Left cardiac atrium (tissue), 4 donors: ENCODE data around the gene CXCL10. TPM values are rescaled to one million over a fixed set of nuclear protein-coding genes. Genes with fewer than 3 reads are reported as not detected.
"Not testable (repeated sequence)": the region's sequence is repeated elsewhere in the genome, so short reads cannot be mapped to it uniquely, and the experiment has no call there.

Source experiments
- ATAC-seq, 2 donors: fragments of 200-7000 bp; cut with Tn5 transposase; one replicate each; pipeline ENCODE4 v1.9.1; 2020; ENCODE audit warnings: mild to moderate bottlenecking in 2 of 2, moderate library complexity in 2 of 2
- DNase-seq: peaks from one replicate; pipeline ENCODE4 v3.0.0-alpha.2; 2020
- intact Hi-C, 2 donors: fragments of 100-400 bp; cut with DNase I; formaldehyde crosslinking; loops; one replicate each; pipeline versions ENCODE4 v1.14.1 to v1.15.1; 2022 to 2023
- long read RNA-seq: library from polyadenylated mRNA; unstranded; transcript quantifications from one replicate; pipeline ENCODE4 v2.0.0, GENCODE V29; 2021
- total RNA-seq, 2 donors: library from RNA; stranded (reverse); fragmentation: NEBNext Ultra II Directional; extraction: Animal tissue kit (Norgen Biotek cat#: 25700); gene quantifications; one replicate each; pipeline ENCODE4 v1.2.1, GENCODE V29; 2021
- donor health status: DM: no; HTN: yes; CAD: no.
- donor health status: DM: no; HTN: yes; CAD: no; lungs with severe emphysema.
- donor health status: DM: yes; HTN: yes; CAD: no.
- donor health status: Dilated cardiomyopathy.

The CXCL10 gene
- under 1 TPM; 0.27 to 0.76 TPM for total RNA-seq
- long read RNA-seq, result 0 reads

DNA sequence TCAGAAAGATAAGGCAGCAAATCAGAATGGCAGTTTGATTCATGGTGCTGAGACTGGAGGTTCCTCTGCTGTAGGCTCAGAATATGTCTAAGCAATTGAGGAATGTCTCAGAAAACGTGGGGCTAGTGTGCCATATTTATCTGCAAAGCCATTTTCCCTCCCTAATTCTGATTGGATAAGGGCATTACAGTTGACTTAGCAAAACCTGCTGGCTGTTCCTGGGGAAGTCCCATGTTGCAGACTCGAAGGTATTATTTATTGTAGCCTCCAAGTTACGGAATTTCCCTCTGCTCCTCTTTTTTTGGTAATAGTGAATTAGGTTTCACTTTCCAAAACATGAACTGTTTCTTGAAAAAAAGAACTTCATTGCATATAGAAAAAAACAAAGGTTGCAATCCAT, at the start of gene CXCL10:
Gene CXCL10, minus strand, starts transcription at position 109 of the 400 bp plus-strand sequence. Its CDS starts 66 bp downstream, at position 43.
- ATAC-seq (no peak), DNase-seq (no peak)
- intact Hi-C loops, result no loop called here

DNA sequence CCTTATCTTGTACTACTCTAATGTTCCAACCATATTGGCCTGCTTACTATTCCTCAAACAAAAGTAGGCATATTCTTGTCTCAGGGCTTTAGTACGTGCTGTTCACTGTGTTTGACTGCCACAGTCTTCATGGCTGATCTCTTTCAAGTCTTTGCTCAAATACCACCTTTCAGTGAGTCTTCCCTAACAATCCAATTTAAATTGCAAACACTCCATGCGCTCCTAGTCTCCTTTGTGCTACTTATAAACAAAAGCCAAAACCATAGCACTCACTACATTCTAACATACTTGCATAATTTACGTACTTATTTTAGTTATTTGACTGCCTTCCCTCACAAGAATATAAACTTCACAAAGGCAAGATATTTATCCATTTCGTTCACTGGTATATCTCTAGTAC, 49.5 kb upstream of the CXCL10 start:
- DNase-seq, result no peak
- intact Hi-C loops, result no loop called here

DNA sequence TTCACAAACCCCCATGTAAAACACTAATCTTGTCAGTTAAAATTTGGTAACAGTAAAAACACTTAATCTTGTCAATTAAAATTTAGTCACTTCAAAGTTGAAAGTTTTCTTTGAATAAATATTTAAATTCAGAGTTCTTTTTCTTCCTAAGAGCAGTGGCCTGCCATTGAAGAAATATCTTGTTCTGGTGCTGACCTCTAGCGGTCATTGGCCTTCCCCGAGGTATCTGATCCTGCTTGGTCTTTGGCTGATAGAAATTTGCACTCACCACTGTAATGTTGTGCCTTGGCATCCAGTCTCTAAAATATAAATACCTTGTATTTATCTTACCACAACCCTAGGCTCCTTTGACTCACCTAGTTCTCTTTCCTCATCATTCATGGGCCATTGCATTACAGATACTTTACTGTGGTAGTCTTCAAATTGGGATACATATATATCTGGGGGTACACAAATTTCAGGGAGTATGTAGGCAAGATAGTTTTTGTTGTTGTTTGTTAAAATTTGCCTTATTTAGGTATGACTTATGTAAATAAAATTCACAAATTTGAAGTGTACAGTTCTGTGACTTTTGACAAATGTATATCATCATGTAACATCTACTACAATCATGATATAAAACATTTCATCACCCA, 44.5 kb upstream of the CXCL10 start:
- peak; percentile 70 to 85 for ATAC-seq
- intact Hi-C loops, result loop anchor here (2.0 kb wide), 2 partner anchors 71 to 73 kb away; no protein-coding TSS in a partner anchor
- DNase-seq, result peak; percentile 75

More for the DNA sequence above, 49.5 kb upstream of the CXCL10 start:
- no peak for ATAC-seq

DNA sequence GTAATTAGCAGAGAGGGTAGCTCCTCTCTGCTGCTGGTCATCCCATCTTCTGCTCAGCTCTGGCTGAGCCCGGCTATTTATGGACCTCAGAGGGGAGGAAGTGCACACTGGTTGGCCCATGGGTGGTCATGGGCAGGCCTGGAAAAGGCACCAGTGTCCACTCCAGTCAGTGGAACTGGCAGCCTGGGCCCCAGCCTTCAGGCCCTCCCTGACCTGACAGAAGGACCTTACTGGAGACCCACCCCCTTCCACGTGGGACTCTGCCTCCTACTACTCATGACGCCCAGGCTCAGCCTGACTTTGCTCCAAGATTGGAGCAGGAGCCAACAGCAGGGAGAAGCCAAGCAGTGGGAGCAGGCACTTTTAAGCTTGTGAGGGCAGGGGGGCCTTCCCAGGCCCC, 43.2 kb upstream of the CXCL10 start:
- ATAC-seq, result no peak

DNA sequence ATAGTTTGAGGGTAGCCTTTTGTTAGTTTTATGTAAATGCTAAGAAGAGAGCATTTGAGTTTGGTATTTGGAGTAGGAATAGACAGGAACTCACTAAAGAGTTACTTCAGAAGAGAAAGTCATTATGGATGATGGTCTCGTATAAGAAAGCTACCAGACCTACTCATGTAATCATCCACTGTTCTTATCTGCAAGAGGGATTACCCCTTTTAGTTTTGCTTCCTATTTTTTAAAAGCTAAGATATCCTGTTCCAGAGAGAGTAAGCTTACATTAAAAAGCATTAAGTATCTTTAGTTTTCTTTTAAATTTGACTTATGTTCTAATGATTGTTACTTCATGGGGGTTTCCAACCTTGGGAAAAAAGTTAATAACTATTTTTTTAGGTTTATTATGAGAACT, 38.7 kb upstream of the CXCL10 start:
- DNase-seq, result no peak
- intact Hi-C loops, result no loop called here

More for the DNA sequence above, 43.2 kb upstream of the CXCL10 start:
- intact Hi-C loops, result loop anchor here (2.0 kb wide), 2 partner anchors 70 to 72 kb away; no protein-coding TSS in a partner anchor
- no peak for DNase-seq

DNA sequence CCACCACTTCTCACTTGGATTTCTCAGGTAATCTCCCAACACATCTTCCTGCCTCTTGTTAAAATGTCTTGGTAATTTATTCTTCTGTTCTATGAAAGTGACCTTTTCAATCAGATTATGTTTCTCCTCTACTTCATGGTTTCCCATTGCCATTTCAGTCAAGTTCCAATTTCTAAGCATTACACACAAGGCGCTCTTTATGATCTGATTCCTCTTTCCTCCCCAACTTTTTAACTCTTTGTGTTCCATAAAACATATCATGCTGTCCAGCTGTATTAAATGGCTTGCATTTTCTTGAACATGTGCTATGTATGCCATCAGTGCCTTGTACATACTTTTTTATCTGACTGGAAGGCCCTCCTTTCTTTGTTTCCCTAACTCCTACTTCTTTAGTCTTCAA, 38.1 kb upstream of the CXCL10 start:
- no peak for DNase-seq
- intact Hi-C loops, result no loop called here
- no peak for ATAC-seq

More for the DNA sequence above, 38.7 kb upstream of the CXCL10 start:
- ATAC-seq, result no peak

DNA sequence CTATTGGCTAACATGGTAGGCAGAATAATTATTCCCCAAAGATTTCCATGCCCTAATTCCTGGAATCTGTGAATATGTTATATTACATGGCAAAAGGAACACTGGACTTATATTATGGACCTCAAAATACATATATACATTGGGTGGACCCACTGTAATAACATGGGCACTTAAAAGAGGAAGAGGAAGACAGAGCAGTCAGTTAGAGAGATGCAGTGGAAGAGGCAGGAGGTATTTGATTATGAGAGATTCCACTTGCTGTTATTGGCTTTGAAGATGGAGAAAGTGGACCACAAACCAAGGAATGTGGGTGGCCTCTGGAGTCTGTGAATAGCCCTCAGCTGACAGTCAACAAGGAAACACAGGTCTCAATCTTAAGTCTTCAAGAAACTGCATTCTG, 37.2 kb upstream of the CXCL10 start:
- ATAC-seq (no peak), DNase-seq (no peak)
- intact Hi-C loops, result no loop called here

DNA sequence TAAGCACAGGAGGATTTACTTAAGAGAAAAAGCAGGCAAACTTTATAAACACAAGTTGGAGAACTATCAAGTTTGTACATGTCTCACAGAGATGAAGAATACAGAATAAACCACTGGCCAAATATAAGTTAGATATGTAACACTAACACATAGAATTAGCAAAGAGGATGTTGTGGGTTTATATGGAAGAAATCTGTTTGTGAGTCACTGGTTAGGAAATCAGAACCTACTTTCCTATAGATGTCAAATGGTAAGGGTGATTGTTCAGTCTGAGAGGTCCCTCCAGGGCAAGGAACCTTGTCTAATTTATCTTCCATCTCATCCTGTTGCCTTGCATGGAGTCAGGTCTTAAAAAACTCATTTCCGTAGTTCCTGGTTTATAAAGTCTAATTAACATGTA, 36.5 kb upstream of the CXCL10 start:
- DNase-seq (no peak), ATAC-seq (no peak)
- intact Hi-C loops, result no loop called here

DNA sequence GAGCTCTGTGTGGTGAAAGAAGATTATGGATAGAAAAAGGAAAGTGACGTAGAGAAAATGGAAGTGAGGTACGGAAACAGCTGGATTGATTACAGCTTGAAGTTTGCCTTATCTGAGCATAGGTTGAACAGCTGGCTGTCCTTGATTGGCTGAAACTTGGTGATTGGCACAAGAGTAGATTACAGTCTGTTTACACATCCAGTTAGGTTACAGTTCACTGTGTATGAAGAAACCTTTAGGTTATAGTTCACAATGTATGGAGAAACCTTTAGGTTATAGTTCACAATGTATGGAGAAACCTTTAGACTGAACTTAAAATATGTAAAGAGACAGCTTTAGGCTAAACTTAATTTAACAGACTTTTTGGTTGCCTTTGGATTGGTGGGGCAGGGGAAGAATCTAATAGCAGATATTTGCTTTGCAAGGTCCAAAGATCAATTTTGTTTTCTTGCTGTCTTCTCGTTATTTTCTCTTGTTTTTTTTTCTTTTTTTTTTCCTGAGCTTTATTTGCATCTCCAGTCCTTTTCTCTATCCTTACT, 35.7 kb upstream of the CXCL10 start:
- DNase-seq (no peak), ATAC-seq (no peak)
- intact Hi-C loops, result no loop called here

DNA sequence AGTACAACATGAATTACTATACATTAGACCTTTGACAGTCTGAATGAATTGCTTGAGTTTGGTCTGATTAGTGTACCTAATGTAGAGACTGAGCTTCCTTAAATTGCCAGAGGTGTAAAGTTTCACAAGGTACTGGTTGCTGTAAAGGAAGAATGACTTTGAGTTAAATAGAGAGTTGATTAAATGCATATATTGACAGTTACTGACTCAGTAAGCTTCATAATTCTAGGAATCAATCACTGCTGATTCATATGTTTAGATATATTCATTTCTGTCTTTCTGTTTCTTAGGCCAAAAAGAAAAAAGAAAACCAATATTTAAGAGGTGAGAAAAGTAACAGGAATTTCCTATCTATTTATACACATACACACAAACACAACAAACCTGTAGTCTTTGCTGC, 35.0 kb upstream of the CXCL10 start:
- ATAC-seq (no peak), DNase-seq (no peak)
- intact Hi-C loops, result no loop called here

DNA sequence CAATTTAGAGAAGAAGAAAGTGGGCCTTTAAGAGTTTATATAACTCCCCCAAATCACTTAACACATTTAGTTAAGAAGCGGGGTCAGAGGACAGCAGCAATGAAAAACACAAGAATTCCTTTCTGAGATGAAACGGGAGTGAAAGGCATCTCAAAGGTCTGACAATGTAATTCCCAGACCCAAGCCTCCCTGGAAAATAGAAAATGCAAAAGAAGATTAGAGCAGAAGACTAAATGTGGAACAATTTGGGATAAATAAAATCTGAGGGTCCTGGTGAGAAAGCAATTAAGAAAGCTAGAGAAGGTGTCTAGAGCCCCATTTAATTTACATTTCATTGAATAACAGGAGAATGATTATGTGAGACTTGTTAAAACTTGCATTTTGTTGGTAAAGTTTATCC, 32.1 kb upstream of the CXCL10 start:
- intact Hi-C loops, result no loop called here
- no peak for DNase-seq
- ATAC-seq, result no peak

DNA sequence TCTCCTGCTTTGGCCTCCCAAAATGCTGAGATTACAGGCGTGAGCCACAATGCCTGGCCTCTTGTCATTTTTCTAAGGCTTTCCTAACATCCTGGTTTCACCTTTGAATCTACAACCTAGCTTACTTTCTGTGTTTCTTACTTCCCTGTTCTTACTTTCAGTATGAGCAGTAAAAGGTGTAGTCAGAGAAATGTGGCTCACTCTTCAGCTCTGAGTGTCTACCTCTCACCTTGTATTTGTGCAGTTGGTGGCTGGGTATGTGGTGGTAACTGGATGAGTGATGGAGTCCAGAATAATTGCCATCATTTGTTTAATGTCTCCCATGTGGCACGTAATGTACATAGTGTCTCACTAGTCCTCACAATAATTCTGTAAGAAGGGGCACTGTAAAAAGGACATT, 31.7 kb upstream of the CXCL10 start:
- DNase-seq (no peak), ATAC-seq (no peak)
- intact Hi-C loops, result no loop called here

DNA sequence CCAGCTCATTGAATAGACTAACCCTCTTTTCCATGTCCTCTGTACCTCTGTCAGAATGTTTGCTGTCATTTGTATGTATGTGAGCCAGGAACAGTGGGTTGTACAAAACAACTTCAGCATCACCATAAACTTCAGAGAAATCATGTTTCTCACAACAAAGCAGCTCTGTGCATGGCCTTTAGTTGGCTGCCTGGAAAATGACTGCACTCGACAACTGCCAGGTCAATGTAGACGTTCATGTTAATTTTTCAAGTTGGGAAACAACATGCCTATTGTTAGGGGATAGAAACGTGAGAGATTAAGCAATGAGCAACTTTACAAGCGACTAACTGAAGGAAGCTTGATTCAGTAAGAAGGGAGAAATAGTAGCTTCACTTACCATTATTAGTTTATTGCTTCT, 30.4 kb upstream of the CXCL10 start:
- ATAC-seq (no peak), DNase-seq (no peak)
- intact Hi-C loops, result no loop called here

DNA sequence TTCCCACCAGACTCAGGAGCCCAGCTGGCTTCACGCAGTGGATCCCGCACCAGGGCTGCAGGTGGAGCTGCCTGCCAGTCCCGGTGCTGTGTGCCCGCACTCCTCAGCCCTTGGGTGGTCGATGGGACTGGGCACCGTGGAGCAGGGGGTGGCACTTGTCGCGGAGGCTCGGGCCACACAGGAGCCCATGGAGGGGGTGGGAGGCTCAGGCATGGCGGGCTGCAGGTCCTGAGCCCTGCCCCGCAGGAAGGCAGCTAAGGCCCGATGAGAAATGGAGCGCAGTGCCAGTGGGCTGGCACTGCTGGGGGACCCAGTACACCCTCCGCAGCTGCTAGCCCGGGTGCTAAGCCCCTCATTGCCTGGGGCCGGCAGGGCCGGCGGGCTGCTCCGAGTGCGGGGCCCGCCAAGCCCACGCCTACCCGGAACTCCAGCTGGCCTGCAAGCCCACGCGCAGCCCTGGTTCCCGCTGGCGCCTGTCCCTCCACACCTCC, 27.3 kb upstream of the CXCL10 start:
- DNase-seq, intact Hi-C loops, ATAC-seq: not testable (repeated sequence)

DNA sequence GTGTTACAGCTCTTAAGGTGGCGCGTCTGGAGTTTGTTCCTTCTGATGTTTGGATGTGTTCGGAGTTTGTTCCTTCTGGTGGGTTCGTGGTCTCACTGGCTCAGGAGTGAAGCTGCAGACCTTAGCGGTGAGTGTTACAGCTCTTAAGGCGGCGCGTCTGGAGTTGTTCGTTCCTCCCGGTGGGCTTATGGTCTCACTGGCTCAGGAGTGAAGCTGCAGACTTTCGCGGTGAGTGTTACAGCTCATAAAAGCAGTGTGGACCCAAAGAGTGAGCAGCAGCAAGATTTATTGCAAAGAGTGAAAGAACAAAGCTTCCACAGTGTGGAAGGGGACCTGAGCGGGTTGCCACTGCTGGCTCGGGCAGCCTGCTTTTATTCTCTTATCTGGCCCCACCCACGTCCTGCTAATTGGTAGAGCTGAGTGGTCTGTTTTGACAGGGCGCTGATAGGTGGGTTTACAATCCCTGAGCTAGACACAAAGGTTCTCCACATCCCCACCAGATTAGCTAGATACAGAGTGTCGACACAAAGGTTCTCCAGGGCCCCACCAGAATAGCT, 26.6 kb upstream of the CXCL10 start:
- intact Hi-C loops, ATAC-seq, DNase-seq: not testable (repeated sequence)

DNA sequence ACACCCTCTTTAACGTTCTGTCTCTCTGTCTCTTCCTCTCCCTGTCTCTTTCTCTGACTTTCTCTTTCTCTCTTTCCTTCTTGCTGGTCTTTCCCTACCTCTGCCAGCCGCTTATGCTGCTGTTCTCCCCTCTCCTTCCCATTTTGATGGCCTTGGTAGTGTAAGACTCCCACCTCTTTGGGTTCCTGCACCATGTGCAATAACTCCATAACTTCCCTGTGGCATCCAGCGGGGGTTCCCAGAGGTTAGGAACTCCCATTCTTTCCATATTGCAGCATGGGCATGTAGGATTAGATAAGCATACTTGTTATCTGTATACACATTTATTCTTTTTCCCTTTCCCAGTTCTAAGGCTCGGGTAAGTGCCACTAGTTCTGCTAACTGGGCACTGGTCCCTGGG, 21.4 kb upstream of the CXCL10 start:
- ATAC-seq, intact Hi-C loops, DNase-seq: not testable (repeated sequence)

DNA sequence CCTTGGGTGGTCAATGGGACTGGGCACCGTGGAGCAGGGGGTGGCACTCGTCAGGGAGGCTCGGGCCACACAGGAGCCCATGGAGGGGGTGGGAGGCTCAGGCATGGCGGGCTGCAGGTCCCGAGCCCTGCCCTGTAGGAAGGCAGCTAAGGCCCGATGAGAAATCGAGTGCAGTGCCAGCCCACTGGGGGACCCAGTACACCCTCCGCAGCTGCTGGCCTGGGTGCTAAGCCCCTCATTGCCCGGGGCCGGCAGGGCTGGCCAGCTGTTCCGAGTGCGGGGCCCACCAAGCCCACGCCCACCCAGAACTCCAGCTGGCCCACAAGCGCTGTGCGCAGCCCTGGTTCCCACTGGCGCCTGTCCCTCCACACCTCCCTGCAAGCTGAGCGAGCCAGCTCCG, 20.0 kb upstream of the CXCL10 start:
- DNase-seq, intact Hi-C loops, ATAC-seq: not testable (repeated sequence)

DNA sequence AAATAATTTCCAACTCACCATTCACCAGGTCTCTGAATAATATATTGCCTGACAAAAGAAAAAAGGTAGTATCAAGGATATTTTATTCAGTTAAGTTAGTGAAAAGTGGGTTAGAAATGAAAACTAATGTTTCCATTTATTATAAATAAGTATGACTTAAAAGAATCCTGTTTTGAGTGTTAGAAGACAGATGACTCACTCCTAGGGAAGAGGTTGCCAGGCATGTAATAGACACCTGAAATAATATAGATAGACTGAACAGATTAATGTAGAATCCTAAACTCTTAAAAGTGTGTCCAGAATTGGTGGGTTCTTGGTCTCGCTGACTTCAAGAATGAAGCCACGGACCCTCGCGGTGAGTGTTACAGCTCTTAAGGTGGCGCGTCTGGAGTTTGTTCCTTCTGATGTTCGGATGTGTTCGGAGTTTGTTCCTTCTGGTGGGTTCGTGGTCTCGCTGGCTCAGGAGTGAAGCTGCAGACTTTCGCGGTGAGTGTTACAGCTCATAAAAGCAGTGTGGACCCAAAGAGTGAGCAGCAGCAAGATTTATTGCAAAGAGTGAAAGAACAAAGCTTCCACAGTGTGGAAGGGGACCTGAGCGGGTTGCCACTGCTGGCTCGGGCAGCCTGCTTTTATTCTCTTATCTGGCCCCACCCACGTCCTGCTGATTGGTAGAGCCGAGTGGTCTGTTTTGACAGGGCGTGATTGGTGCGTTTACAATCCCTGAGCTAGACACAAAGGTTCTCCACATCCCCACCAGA, 19.1 kb upstream of the CXCL10 start:
- DNase-seq, intact Hi-C loops, ATAC-seq: not testable (repeated sequence)

DNA sequence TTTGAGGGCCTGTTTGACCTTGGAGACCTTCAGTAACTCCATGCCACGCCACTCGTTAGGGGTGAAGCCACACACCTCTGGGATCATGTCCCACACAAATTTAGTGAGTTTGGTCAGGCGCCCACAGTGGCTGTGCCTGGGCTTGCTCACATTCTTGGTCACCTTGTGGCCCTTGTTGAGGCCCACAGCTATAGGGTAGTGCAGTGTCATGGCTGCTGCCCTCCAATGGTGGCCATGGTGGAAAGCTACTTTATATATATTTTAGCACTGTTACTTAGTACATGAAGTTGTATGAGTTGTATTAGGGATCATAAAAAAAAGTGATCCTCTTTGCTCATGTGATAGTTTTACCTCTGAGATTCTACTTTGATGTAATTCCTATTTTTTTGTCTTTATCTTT, 13.6 kb upstream of the CXCL10 start:
- no peak for DNase-seq
- ATAC-seq, result no peak
- intact Hi-C loops, result no loop called here
